ENCODE results near the gene SMARCAL1. TPM values are rescaled to one million over a fixed set of nuclear protein-coding genes. Genes with fewer than 3 reads are reported as not detected.
A peak's percentile ranks its signal among the peaks of the same experiment; 100 is the strongest.

The SMARCAL1 gene
- total RNA-seq, 1 donor from 2014 or later, result 7.4 TPM

- Histone ChIP-seq H3K27me3 (ENCODE audit: control insufficient read depth, insufficient read depth, low read length) (no peaks in the 10 kb centered on the region), H3K4me3 (ENCODE audit: low read depth, low read length) (no peak overlapping the region), H3K36me3 (ENCODE audit: control insufficient read depth, insufficient read depth, low read length) (no peaks in the 10 kb centered on the region)
- FAIRE-seq, result no peak
- TF ChIP-seq, protein P1, sequence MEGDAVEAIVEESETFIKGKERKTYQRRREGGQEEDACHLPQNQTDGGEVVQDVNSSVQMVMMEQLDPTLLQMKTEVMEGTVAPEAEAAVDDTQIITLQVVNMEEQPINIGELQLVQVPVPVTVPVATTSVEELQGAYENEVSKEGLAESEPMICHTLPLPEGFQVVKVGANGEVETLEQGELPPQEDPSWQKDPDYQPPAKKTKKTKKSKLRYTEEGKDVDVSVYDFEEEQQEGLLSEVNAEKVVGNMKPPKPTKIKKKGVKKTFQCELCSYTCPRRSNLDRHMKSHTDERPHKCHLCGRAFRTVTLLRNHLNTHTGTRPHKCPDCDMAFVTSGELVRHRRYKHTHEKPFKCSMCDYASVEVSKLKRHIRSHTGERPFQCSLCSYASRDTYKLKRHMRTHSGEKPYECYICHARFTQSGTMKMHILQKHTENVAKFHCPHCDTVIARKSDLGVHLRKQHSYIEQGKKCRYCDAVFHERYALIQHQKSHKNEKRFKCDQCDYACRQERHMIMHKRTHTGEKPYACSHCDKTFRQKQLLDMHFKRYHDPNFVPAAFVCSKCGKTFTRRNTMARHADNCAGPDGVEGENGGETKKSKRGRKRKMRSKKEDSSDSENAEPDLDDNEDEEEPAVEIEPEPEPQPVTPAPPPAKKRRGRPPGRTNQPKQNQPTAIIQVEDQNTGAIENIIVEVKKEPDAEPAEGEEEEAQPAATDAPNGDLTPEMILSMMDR (IDR thresholded peaks at IDR 0.05; ENCODE audit: insufficient read depth, low read length, severe bottlenecking), result no peak
- DNase-seq (ENCODE audit: low read depth), result peak; percentile 77
These were observed 77.8 kb downstream of the SMARCAL1 start for GRCh38 chr2:216490061-216490460.

GRCh38 chr2:216491793-216492596, 79.7 kb downstream of the SMARCAL1 start:
- FAIRE-seq (no peak), DNase-seq (ENCODE audit: low read depth) (no peak)
- TF ChIP-seq, protein P1 (IDR thresholded peaks at IDR 0.05; ENCODE audit: insufficient read depth, low read length, severe bottlenecking), result no peak
- Histone ChIP-seq H3K36me3 (ENCODE audit: control insufficient read depth, insufficient read depth, low read length) (no peaks in the 10 kb centered on the region), H3K27me3 (ENCODE audit: control insufficient read depth, insufficient read depth, low read length) (no peaks in the 10 kb centered on the region), H3K4me3 (ENCODE audit: low read depth, low read length) (no peak overlapping the region)

DNA sequence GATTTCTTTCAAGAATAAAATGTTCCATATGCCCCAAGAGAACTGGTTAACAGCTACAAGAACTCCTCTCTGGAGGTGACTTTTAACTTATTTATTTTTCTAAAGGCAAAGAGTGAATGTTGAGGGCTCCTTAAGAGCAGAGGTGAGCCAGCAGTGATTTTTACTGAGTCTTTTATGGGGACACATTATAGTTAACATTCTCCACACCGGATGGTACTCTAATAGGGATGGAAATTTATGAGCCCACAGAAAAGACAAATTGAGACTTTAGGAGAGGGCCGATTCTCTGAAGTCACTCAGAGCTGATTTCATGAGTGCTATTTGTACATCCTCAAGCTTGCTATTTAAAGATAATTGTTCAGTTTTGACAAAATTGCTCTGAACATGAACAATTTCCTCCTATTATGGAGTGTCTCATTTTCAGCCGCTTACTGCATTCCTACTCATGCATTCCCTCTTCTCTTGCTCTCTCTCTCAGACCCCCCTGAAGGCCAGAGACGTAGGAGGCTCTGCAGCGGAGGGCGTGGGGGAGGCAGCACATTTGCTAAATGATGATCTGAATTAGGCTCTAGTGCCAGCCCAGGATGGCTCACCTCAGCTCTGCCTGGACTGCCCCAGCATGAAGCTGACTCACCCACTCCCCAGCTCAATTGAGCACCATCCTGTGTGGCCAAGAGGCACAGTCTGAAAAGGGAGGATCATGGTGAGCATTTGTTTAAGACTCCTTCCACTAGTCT, 80.5 kb downstream of the SMARCAL1 start:
- DNase-seq (ENCODE audit: low read depth) (peak; percentile 82), FAIRE-seq (no peak)
- H3K27me3 ChIP-seq (ENCODE audit: control insufficient read depth, insufficient read depth, low read length), result no peaks in the 10 kb centered on the region
- H3K4me3 ChIP-seq (ENCODE audit: low read depth, low read length), result no peak overlapping the region
- no peaks in the 10 kb centered on the region for H3K36me3 ChIP-seq (ENCODE audit: control insufficient read depth, insufficient read depth, low read length)
- TF ChIP-seq, protein P1 (IDR thresholded peaks at IDR 0.05; ENCODE audit: insufficient read depth, low read length, severe bottlenecking), result no peak

GRCh38 chr2:216493334-216493685, 81.0 kb downstream of the SMARCAL1 start:
- H3K36me3 ChIP-seq (ENCODE audit: control insufficient read depth, insufficient read depth, low read length), result no peaks in the 10 kb centered on the region
- FAIRE-seq (no peak), DNase-seq (ENCODE audit: low read depth) (no peak)
- H3K4me3 ChIP-seq (ENCODE audit: low read depth, low read length), result no peak overlapping the region
- TF ChIP-seq, protein P1 (IDR thresholded peaks at IDR 0.05; ENCODE audit: insufficient read depth, low read length, severe bottlenecking), result no peak
- H3K27me3 ChIP-seq (ENCODE audit: control insufficient read depth, insufficient read depth, low read length), result no peaks in the 10 kb centered on the region

DNA sequence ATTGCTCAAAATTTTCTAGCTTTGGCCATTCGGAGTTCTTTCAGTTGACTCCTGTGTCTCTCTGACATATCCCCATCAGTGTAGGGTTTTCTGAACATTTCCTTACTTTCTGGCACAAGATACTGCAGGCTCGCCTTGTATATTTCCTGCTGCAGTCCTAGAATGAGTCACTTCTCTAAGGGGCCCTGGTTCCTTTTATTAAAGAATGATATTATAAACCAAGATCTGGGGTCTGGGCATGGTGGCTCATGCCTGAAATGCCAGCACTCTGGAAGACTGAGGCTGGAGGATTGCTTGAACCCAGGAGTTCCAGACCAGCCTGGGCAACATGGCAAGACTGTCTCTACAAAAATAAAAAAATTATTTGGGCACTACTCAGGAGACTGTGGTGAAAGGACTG, 83.4 kb downstream of the SMARCAL1 start:
- H3K4me3 ChIP-seq (ENCODE audit: low read depth, low read length), result no peak overlapping the region
- DNase-seq (ENCODE audit: low read depth) (peak; percentile 38), FAIRE-seq (no peak)
- TF ChIP-seq, protein P1 (IDR thresholded peaks at IDR 0.05; ENCODE audit: insufficient read depth, low read length, severe bottlenecking), result no peak
- peaks cover 6% of the 10 kb centered on the region for H3K36me3 ChIP-seq (ENCODE audit: control insufficient read depth, insufficient read depth, low read length)
- H3K27me3 ChIP-seq (ENCODE audit: control insufficient read depth, insufficient read depth, low read length), result no peaks in the 10 kb centered on the region
